ENCODE results near the gene ZNF282. TPM values are rescaled to one million over a fixed set of nuclear protein-coding genes. Genes with fewer than 3 reads are reported as not detected.

The ZNF282 gene
- total RNA-seq, 1 donor from 2014 or later = 53.5 TPM

- Mint-ChIP-seq H3K4me1 (ENCODE audit: low read depth) (peaks cover 9% of the 10 kb centered on the region), H3K36me3 (ENCODE audit: insufficient read depth) (no peaks in the 10 kb centered on the region), H3K27ac (peak overlapping the region; percentile 49), H3K4me3 (ENCODE audit: low read depth) (no peak overlapping the region), H3K27me3 (peaks cover 19% of the 10 kb centered on the region), H3K9me3 (ENCODE audit: low read depth) (no peaks in the 10 kb centered on the region)
- DNase-seq (ENCODE audit: low spot score, unreplicated experiment) = no peak
- TF ChIP-seq CTCF (IDR thresholded peaks at IDR 0.05; ENCODE audit: unreplicated experiment) = no peak
These were observed 3.5 kb upstream of the ZNF282 start for GRCh38 chr7:149191851-149192250.

GRCh38 chr7:149194799-149195179 lies 557 bp upstream of the ZNF282 start:
- no peak for DNase-seq (ENCODE audit: low spot score, unreplicated experiment)
- H3K9me3 Mint-ChIP-seq (ENCODE audit: low read depth) = no peaks in the 10 kb centered on the region
- H3K4me1 Mint-ChIP-seq (ENCODE audit: low read depth) = peaks cover 13% of the 10 kb centered on the region
- peaks cover 3% of the 10 kb centered on the region for H3K27me3 Mint-ChIP-seq
- H3K36me3 Mint-ChIP-seq (ENCODE audit: insufficient read depth) = peaks cover 15% of the 10 kb centered on the region
- H3K4me3 Mint-ChIP-seq (ENCODE audit: low read depth) = peak overlapping the region; percentile 76
- H3K27ac Mint-ChIP-seq = peak overlapping the region; percentile 56
- TF ChIP-seq CTCF (IDR thresholded peaks at IDR 0.05; ENCODE audit: unreplicated experiment) = no peak

- Mint-ChIP-seq H3K9me3 (ENCODE audit: low read depth) (no peaks in the 10 kb centered on the region), H3K27me3 (no peaks in the 10 kb centered on the region), H3K4me3 (ENCODE audit: low read depth) (peak overlapping the region; percentile 89), H3K27ac (peak overlapping the region; percentile 93), H3K36me3 (ENCODE audit: insufficient read depth) (peaks cover 26% of the 10 kb centered on the region), H3K4me1 (ENCODE audit: low read depth) (peaks cover 13% of the 10 kb centered on the region)
- TF ChIP-seq CTCF (IDR thresholded peaks at IDR 0.05; ENCODE audit: unreplicated experiment) = no peak
- no peak for DNase-seq (ENCODE audit: low spot score, unreplicated experiment)
These were observed 882 bp downstream of the ZNF282 start for GRCh38 chr7:149196151-149196704.

GRCh38 chr7:149196705-149197171 lies 1.4 kb downstream of the ZNF282 start:
- H3K36me3 Mint-ChIP-seq (ENCODE audit: insufficient read depth) = peaks cover 28% of the 10 kb centered on the region
- H3K27ac Mint-ChIP-seq = peak overlapping the region; percentile 93
- H3K4me3 Mint-ChIP-seq (ENCODE audit: low read depth) = peak overlapping the region; percentile 89
- DNase-seq (ENCODE audit: low spot score, unreplicated experiment) = no peak
- TF ChIP-seq CTCF (IDR thresholded peaks at IDR 0.05; ENCODE audit: unreplicated experiment) = no peak
- H3K4me1 Mint-ChIP-seq (ENCODE audit: low read depth) = peaks cover 13% of the 10 kb centered on the region
- no peaks in the 10 kb centered on the region for H3K9me3 Mint-ChIP-seq (ENCODE audit: low read depth)
- no peaks in the 10 kb centered on the region for H3K27me3 Mint-ChIP-seq

- peak overlapping the region; percentile 89 for H3K4me3 Mint-ChIP-seq (ENCODE audit: low read depth)
- peaks cover 31% of the 10 kb centered on the region for H3K36me3 Mint-ChIP-seq (ENCODE audit: insufficient read depth)
- DNase-seq (ENCODE audit: low spot score, unreplicated experiment) = no peak
- H3K27me3 Mint-ChIP-seq = no peaks in the 10 kb centered on the region
- no peaks in the 10 kb centered on the region for H3K9me3 Mint-ChIP-seq (ENCODE audit: low read depth)
- peaks cover 13% of the 10 kb centered on the region for H3K4me1 Mint-ChIP-seq (ENCODE audit: low read depth)
- H3K27ac Mint-ChIP-seq = peak overlapping the region; percentile 56
- TF ChIP-seq CTCF (IDR thresholded peaks at IDR 0.05; ENCODE audit: unreplicated experiment) = no peak
These were observed 2.3 kb downstream of the ZNF282 start for GRCh38 chr7:149197675-149198074.
